GM10248 (cell line): ENCODE measurements around the gene EIF3C.
"Not testable (repeated sequence)": the region's sequence is repeated elsewhere in the genome, so short reads cannot be mapped to it uniquely, and the experiment has no call there.

Experiments used
- CTCF ChIA-PET: fragments of 300-600 bp; sonication (Branson Sonifier 250); formaldehyde crosslinking; extraction: SDS; loops from one replicate; lab custom pipeline; 2021; ENCODE audit warnings: antibody characterized with exemption; lab: Yijun Ruan, JAX
- POLR2A ChIA-PET: fragments of 350-650 bp; sonication (Branson Sonifier 250); formaldehyde crosslinking; extraction: SDS; loops from one replicate; lab custom pipeline; 2020; ENCODE audit warnings: antibody characterized with exemption; lab: Yijun Ruan, JAX
- DNase-seq: peaks from one replicate; pipeline ENCODE4 v3.0.0; 2012; ENCODE audit errors: extremely low spot score

Gene EIF3C

GRCh38 chr16:28740631-28741030 is 29.4 kb downstream of the EIF3C start:
- POLR2A ChIA-PET, CTCF ChIA-PET, DNase-seq: not testable (repeated sequence)

GRCh38 chr16:28741295-28741694 is 30.0 kb downstream of the EIF3C start:
- CTCF ChIA-PET, DNase-seq, POLR2A ChIA-PET: not testable (repeated sequence)

- DNase-seq, CTCF ChIA-PET, POLR2A ChIA-PET: not testable (repeated sequence)
These were observed 35.5 kb downstream of the EIF3C start for GRCh38 chr16:28746618-28747350.

GRCh38 chr16:28749997-28750465 is 38.8 kb downstream of the EIF3C start:
- CTCF ChIA-PET, DNase-seq, POLR2A ChIA-PET: not testable (repeated sequence)

GRCh38 chr16:28750469-28751067 is 39.3 kb downstream of the EIF3C start:
- POLR2A ChIA-PET, CTCF ChIA-PET, DNase-seq: not testable (repeated sequence)

- POLR2A ChIA-PET, result not testable (repeated sequence)
These were observed 40.2 kb downstream of the EIF3C start, which contains the start of gene NPIPB9 for GRCh38 chr16:28751487-28751886. NPIPB9 (plus strand) TSS chr16:28751787.

GRCh38 chr16:28781697-28782096 is 70.4 kb downstream of the EIF3C start:
- CTCF ChIA-PET, DNase-seq, POLR2A ChIA-PET: not testable (repeated sequence)

More at GRCh38 chr16:28751487-28751886, 40.2 kb downstream of the EIF3C start, which contains the start of gene NPIPB9:
- DNase-seq, CTCF ChIA-PET: not testable (repeated sequence)

GRCh38 chr16:28782357-28782756 is 71.1 kb downstream of the EIF3C start:
- CTCF ChIA-PET, result not testable (repeated sequence)

More at GRCh38 chr16:28782357-28782756, 71.1 kb downstream of the EIF3C start:
- DNase-seq, POLR2A ChIA-PET: not testable (repeated sequence)
